Loucy (cell line): ENCODE data around the gene KRT86.

Experiments used
- EZH2phosphoT487 ChIP-seq: fragments of 200-600 bp; IDR thresholded peaks from 2 replicates; pipeline ENCODE4 v1.6.1; 2018; ENCODE audit warnings: antibody characterized with exemption, mild to moderate bottlenecking, moderate library complexity, borderline replicate concordance
- TF ChIP-seq, protein P1 (sequence below): fragments of 200-600 bp; sonication (generic); conservative IDR thresholded peaks from 2 replicates; pipeline ENCODE4 v1.5.1; 2014; ENCODE audit warnings: mild to moderate bottlenecking, antibody characterized with exemption, low read length

DNA sequence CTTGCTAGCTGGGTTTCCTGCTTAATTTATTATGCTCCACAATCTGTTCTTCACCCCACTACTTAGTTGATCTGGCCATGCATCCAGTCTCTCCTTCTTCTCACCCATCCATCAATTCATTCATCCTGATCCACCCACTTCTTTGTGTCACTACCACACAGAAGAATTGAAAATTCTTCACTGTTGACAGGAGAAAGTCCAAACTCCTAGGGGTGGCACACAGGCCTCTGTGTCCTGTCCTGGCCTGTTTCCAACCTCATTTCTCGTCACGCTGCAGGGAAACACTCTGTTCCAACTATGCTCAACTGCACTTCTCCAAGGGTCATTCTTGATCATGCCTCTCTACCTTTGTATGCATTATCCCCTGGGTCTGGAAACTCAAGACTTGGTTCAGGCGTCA, 57.4 kb downstream of the KRT86 start:
- TF ChIP-seq, protein P1, sequence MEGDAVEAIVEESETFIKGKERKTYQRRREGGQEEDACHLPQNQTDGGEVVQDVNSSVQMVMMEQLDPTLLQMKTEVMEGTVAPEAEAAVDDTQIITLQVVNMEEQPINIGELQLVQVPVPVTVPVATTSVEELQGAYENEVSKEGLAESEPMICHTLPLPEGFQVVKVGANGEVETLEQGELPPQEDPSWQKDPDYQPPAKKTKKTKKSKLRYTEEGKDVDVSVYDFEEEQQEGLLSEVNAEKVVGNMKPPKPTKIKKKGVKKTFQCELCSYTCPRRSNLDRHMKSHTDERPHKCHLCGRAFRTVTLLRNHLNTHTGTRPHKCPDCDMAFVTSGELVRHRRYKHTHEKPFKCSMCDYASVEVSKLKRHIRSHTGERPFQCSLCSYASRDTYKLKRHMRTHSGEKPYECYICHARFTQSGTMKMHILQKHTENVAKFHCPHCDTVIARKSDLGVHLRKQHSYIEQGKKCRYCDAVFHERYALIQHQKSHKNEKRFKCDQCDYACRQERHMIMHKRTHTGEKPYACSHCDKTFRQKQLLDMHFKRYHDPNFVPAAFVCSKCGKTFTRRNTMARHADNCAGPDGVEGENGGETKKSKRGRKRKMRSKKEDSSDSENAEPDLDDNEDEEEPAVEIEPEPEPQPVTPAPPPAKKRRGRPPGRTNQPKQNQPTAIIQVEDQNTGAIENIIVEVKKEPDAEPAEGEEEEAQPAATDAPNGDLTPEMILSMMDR: no peak
- no peak for TF ChIP-seq EZH2phosphoT487
